Keratinocyte (primary cell): ENCODE data around the gene KIF24.

ENCODE experiments used
- CTCF ChIP-seq, 3 experiments: IDR thresholded peaks in 1 of 3; conservative IDR thresholded peaks in 1 of 3; optimal IDR thresholded peaks in 1 of 3; 2 replicates in 2 of 3; 3 replicates in 1 of 3; pipeline versions ENCODE3 to v1.5.1; 2011; ENCODE audit warnings: low read length in 3 of 3, mild to moderate bottlenecking in 3 of 3, moderate library complexity in 2 of 3, control low read depth in 1 of 3, inconsistent platforms in 1 of 3; ENCODE audit not compliant: insufficient read depth in 2 of 3; ENCODE audit errors: extremely low read depth in 1 of 3
- EZH2 ChIP-seq: IDR thresholded peaks from one replicate; pipeline ENCODE4 v1.6.1; 2012; ENCODE audit warnings: inconsistent platforms, mild to moderate bottlenecking, low read length, moderate library complexity

DNA sequence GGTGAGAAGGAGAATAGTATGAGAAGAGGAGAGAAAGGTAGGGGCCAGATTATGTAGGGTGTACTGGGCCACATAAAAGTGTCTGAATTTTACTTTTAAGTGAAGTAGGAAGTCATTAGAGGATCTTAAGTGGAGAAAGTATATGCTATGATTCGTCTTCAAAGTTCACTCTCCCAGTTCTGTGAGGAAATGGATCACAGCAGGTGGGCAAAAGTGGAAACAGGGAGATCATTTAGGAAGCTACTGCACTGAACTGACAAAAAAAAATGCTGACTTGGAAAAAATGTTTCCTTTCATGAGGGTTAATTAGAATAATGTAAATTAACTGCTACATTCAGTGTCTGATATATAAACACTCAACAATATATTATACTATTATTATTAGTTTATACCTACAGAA lies 2.4 kb downstream of the KIF24 start:
- TF ChIP-seq CTCF (optimal IDR thresholded peaks at IDR 0.05 in 1 of 3, IDR thresholded peaks at IDR 0.05 in 1 of 3, conservative IDR thresholded peaks at IDR 0.05 in 1 of 3; ENCODE audit: extremely low read depth in 1 of 3, insufficient read depth in 2 of 3, low read length in 3 of 3) (no peak), EZH2 (no peak)
